ENCODE measurements around the gene CCDC81. TPM values are rescaled to one million over a fixed set of nuclear protein-coding genes. Genes with fewer than 3 reads are reported as not detected.

CCDC81 gene
- total and polyA plus RNA-seq, 2 of the 13 experiments (the other 11 are each of a cell fraction or from before 2014, with no cell fraction given), result 0.15 to 0.22 TPM

- no peaks in the 10 kb centered on the region for H3K4me1 ChIP-seq (ENCODE audit: insufficient read depth, low read length)
- CTCF ChIA-PET (ENCODE audit: low intra/inter-chr PET ratio, low total read pairs), result no interaction called here
- H3K79me2 ChIP-seq (ENCODE audit: insufficient read depth, low read length), result no peaks in the 10 kb centered on the region
- no peaks in the 10 kb centered on the region for H3K9me3 ChIP-seq (ENCODE audit: low read length)
- H3K9ac ChIP-seq (ENCODE audit: insufficient read depth, low read depth, low read length), result no peak overlapping the region
- no peak overlapping the region for H3K4me3 ChIP-seq (replicated peaks in 1 of 3; ENCODE audit: insufficient read depth in 1 of 3, low read depth in 2 of 3, low read length in 3 of 3)
- FAIRE-seq, result no peak
- intact Hi-C loops (cut with micrococcal nuclease; ENCODE audit: unreplicated experiment) (no loop called here), in situ Hi-C loops (cut with HindIII; ENCODE audit: extremely low pct_ligation_motif_present, low pct_unique_long_range_greater_than_20kb) (no loop called here)
- H3K36me3 ChIP-seq (replicated peaks in 1 of 2; ENCODE audit: control insufficient read depth in 1 of 2, insufficient read depth in 2 of 2, low read length in 2 of 2), result no peaks in the 10 kb centered on the region
- H4K20me1 ChIP-seq (ENCODE audit: insufficient read depth, low read length), result no peaks in the 10 kb centered on the region
- POLR2A ChIA-PET, result no interaction called here
- no peak for ATAC-seq
- peaks cover 1 to 3% of the 10 kb centered on the region in 2 experiments; a peak in 1 of 5 replicates for H3K27me3 ChIP-seq (ENCODE audit: control insufficient read depth in 1 of 2, insufficient read depth in 2 of 2, low read length in 2 of 2)
- TF ChIP-seq ZNF224 (CRISPR knock-in tag; IDR thresholded peaks at IDR 0.05), result no peak
- 0 out of 2 replicates have a peak, but pooled peaks have one; percentile 30 for TF ChIP-seq NFE2L2 (IDR thresholded peaks at IDR 0.05; ENCODE audit: low read length)
- TF ChIP-seq MAFF (IDR thresholded peaks at IDR 0.05; ENCODE audit: low read depth, low read length), result peak; percentile 82
- peak; percentile 81 to 90 for TF ChIP-seq MAFK (conservative IDR thresholded peaks at IDR 0.05 in 1 of 2, IDR thresholded peaks at IDR 0.05 in 1 of 2; ENCODE audit: low read length in 2 of 2)
- no TSS peak for BruUV-seq (replicated peaks)
- H3K27ac ChIP-seq (ENCODE audit: extremely low read length, insufficient read depth, low read length), result no peak overlapping the region
- DNase-seq (ENCODE audit: low spot score), result no peak
- no peak overlapping the region for H2AFZ ChIP-seq (ENCODE audit: low read length)
- no peak overlapping the region for H3K4me2 ChIP-seq (ENCODE audit: low read depth, low read length)
Measured at GRCh38 chr11:86377972-86378371, 3.3 kb downstream of the CCDC81 start.

- Histone ChIP-seq H3K79me2 (ENCODE audit: insufficient read depth, low read length) (no peaks in the 10 kb centered on the region), H3K36me3 (replicated peaks in 1 of 2; ENCODE audit: control insufficient read depth in 1 of 2, insufficient read depth in 2 of 2, low read length in 2 of 2) (no peaks in the 10 kb centered on the region), H3K9ac (ENCODE audit: insufficient read depth, low read depth, low read length) (no peak overlapping the region), H3K4me3 (replicated peaks in 1 of 3; ENCODE audit: insufficient read depth in 1 of 3, low read depth in 2 of 3, low read length in 3 of 3) (no peak overlapping the region), H2AFZ (ENCODE audit: low read length) (no peak overlapping the region), H3K27ac (ENCODE audit: extremely low read length, insufficient read depth, low read length) (no peak overlapping the region), H3K9me3 (ENCODE audit: low read length) (no peaks in the 10 kb centered on the region), H3K27me3 (ENCODE audit: control insufficient read depth in 1 of 2, insufficient read depth in 2 of 2, low read length in 2 of 2) (peaks cover 1% of the 10 kb centered on the region in 2 experiments; a peak in 1 of 5 replicates), H3K4me2 (ENCODE audit: low read depth, low read length) (no peak overlapping the region), H3K4me1 (ENCODE audit: insufficient read depth, low read length) (no peaks in the 10 kb centered on the region), H4K20me1 (ENCODE audit: insufficient read depth, low read length) (no peaks in the 10 kb centered on the region)
- POLR2A ChIA-PET, result no interaction called here
- DNase-seq (ENCODE audit: low spot score), result no peak
- in situ Hi-C loops (cut with HindIII; ENCODE audit: extremely low pct_ligation_motif_present, low pct_unique_long_range_greater_than_20kb), result no loop called here
- no peak for FAIRE-seq
- 5% methylated on average over 2 of the region's 2 CpGs for WGBS (ENCODE audit: low lambda C conversion rate)
- intact Hi-C loops (cut with micrococcal nuclease; ENCODE audit: unreplicated experiment), result no loop called here
- BruUV-seq (replicated peaks), result no TSS peak
- no peak for ATAC-seq
- CTCF ChIA-PET (ENCODE audit: low intra/inter-chr PET ratio, low total read pairs), result no interaction called here
- TF ChIP-seq NFIC (IDR thresholded peaks at IDR 0.05; ENCODE audit: low read length), result no peak
- no peak for TF ChIP-seq ZHX1 (CRISPR knock-in tag; IDR thresholded peaks at IDR 0.05; ENCODE audit: low read depth)
- no peak for TF ChIP-seq ZNF121 (CRISPR knock-in tag; IDR thresholded peaks at IDR 0.05)
- TF ChIP-seq ZNF543 (CRISPR knock-in tag; IDR thresholded peaks at IDR 0.05), result no peak
- no peak for TF ChIP-seq ZNF790 (CRISPR knock-in tag; IDR thresholded peaks at IDR 0.05; ENCODE audit: borderline replicate concordance)
- no peak for TF ChIP-seq RNF219 (CRISPR knock-in tag; IDR thresholded peaks at IDR 0.05)
Measured at GRCh38 chr11:86380295-86381059, 5.8 kb downstream of the CCDC81 start.
